Psoas muscle (tissue), 8 donors: ENCODE measurements around the gene NINL. TPM values are rescaled to one million over a fixed set of nuclear protein-coding genes. Genes with fewer than 3 reads are reported as not detected.

Experiments used
- ATAC-seq, 4 donors: fragments of 200-7000 bp; cut with Tn5 transposase; one replicate each; pipeline ENCODE4 v1.9.1; 2020; ENCODE audit warnings: moderate library complexity in 3 of 4, mild to moderate bottlenecking in 2 of 4
- DNase-seq, 2 donors: peaks; one replicate each; pipeline ENCODE4 v3.0.0-alpha.2; 2020
- H3K27ac ChIP-seq: fragments of 200-600 bp; one replicate; pipeline ENCODE4 v1.8.0; 2022
- H3K27me3 ChIP-seq, 3 donors: fragments of 200-600 bp in 1 of 3; one replicate each; pipeline versions ENCODE4 v1.6.1 to v1.8.0; 2013 to 2022; ENCODE audit warnings: low read length in 2 of 3, mild to moderate bottlenecking in 2 of 3, moderate library complexity in 1 of 3; ENCODE audit not compliant: insufficient read depth in 3 of 3
- H3K36me3 ChIP-seq, 2 donors: fragments of 200-600 bp in 1 of 2; one replicate each; pipeline versions ENCODE4 v1.6.1 to v1.8.0; 2013 to 2022; ENCODE audit warnings: low read depth in 1 of 2, mild to moderate bottlenecking in 1 of 2, moderate library complexity in 1 of 2; ENCODE audit not compliant: insufficient read depth in 1 of 2
- H3K4me1 ChIP-seq: fragments of 200-600 bp; one replicate; pipeline ENCODE4 v1.8.0; 2022
- H3K4me3 ChIP-seq: fragments of 200-600 bp; one replicate; pipeline ENCODE4 v1.8.0; 2022; ENCODE audit warnings: mild to moderate bottlenecking
- H3K9me3 ChIP-seq: fragments of 200-600 bp; one replicate; pipeline ENCODE4 v1.8.0; 2022
- WGBS, 3 donors: extraction: QIAGEN DNeasy Blood & Tissue Kit; methylation state at CpG; one replicate each; pipeline versions ENCODE4 v1.1.6 to v1.1.7; 2013; 5-methylcytosine and 5-hydroxymethylcytosine counted together
- intact Hi-C, 2 donors: fragments of 100-400 bp; cut with DNase I; formaldehyde crosslinking; loops; one replicate each; pipeline versions ENCODE4 v1.11.0 to v1.14.2; 2022
- polyA plus RNA-seq, 3 donors: library from polyadenylated mRNA; stranded (reverse); fragments of 200-250 nt; gene quantifications; one replicate each; pipeline ENCODE4 v1.2.3, GENCODE V29; 2013
- total RNA-seq, 4 donors: library from RNA; stranded (reverse); fragmentation: NEBNext Ultra II Directional in 2 of 4; extraction: Animal tissue kit (Norgen Biotek cat#: 25700) in 2 of 4; gene quantifications; one replicate each; pipeline versions ENCODE4 v1.2.1 to v1.2.4, GENCODE V29; 2021 to 2023
- TF ChIP-seq, protein P1 (sequence below): fragments of 200-600 bp; IDR thresholded peaks from one replicate; pipeline ENCODE4 v1.8.0; 2022; ENCODE audit warnings: antibody characterized with exemption
- donor health status: healthy with polysubstance abuse.
- donor health status: DM: no; HTN: no; CAD: no; lungs with moderate emphysema.
- donor health status: Bipolar disorder and iron deficiency.
- donor health status: healthy.
- donor health status: DM: yes; HTN: yes; CAD: no.
- donor health status: DM: no; HTN: no; CAD: no.
- donor health status: DM: no; HTN: no; CAD: no.
- donor health status: DM: yes; HTN: yes; CAD: no.

Gene NINL
- total and polyA plus RNA-seq, 7 donors: 0.22 to 1.3 (median 0.42) TPM

DNA sequence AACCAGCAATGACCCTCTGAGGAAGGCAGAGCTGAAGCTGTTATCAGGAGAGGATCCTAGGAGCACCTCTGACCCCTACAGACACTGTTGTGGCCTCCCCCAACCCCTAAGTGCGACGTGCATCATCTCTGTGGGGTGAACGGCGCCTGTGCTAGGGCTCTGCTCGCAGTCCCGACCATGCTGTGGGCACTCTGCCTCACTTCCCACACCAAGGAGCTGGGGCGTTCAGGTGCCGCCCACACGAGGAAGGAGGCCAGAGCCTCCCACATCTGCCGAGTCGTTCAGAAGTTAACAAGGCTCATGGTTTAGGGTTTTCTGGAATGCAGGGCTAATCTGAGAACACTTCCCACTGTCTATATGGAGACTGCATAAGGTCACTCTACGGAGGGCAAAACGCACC, 115.8 kb downstream of the NINL start:
- DNase-seq: no peak
- no peaks in the 10 kb centered on the region for H3K4me1 ChIP-seq
- peaks cover 0 to 6% of the 10 kb centered on the region in 2 donors for H3K36me3 ChIP-seq
- H3K27ac ChIP-seq: no peak overlapping the region
- no peak overlapping the region for H3K4me3 ChIP-seq
- 91 to 94% (median 94%) methylated on average over 13 of the region's 13 CpGs for WGBS, 3 donors
- H3K9me3 ChIP-seq: no peaks in the 10 kb centered on the region
- ATAC-seq: no peak
- intact Hi-C loops: loop anchor here in 1 of 2 donors (1.0 kb wide), 1 partner anchor 8 kb away; no protein-coding TSS in a partner anchor
- TF ChIP-seq, protein P1, sequence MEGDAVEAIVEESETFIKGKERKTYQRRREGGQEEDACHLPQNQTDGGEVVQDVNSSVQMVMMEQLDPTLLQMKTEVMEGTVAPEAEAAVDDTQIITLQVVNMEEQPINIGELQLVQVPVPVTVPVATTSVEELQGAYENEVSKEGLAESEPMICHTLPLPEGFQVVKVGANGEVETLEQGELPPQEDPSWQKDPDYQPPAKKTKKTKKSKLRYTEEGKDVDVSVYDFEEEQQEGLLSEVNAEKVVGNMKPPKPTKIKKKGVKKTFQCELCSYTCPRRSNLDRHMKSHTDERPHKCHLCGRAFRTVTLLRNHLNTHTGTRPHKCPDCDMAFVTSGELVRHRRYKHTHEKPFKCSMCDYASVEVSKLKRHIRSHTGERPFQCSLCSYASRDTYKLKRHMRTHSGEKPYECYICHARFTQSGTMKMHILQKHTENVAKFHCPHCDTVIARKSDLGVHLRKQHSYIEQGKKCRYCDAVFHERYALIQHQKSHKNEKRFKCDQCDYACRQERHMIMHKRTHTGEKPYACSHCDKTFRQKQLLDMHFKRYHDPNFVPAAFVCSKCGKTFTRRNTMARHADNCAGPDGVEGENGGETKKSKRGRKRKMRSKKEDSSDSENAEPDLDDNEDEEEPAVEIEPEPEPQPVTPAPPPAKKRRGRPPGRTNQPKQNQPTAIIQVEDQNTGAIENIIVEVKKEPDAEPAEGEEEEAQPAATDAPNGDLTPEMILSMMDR: no peak
- no peaks in the 10 kb centered on the region for H3K27me3 ChIP-seq

DNA sequence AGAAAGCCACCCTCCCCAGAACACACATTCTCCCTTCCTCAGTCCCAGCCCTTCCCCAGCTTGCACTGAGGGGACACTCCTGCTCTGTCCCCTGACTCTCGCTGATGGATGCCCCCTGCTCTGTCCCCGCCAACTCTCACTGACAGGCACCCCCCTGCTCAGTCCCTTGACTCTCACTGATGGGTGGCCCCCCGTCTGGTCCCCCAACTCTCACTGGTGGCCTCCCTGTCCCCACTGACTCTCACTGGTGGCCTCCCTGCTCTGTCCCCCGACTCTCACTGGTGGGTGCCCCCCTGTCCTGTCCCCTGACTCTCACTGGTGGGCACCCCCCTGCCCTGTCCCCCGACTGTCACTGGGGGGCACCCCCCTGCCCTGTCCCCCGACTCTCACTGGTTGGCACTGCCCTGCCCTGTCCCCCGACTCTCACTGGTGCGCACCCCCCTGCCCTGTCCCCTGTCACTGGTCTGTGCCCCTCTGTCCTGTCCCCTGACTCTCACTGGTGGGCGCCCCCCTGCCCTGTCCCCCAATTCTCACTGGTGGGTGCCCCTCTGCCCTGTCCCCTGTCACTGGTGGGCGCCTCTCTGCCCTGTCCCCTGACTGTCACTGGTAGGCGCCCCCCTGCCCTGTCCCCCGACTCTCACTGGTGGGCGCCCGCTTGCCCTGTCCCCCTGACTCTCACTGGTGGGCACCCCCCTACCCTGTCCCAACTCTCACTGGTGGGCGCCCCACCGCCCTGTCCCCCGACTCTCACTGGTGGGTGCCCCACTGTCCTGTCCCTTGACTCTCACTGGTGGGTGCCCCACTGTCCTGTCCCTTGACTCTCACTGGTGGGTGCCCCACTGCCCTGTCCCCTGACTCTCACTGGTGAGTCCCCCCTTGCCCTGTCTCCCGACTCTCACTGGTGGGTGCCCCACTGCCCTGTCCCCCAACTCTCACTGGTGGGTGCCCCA, 116.9 kb downstream of the NINL start:
- Histone ChIP-seq H3K36me3 (peaks cover 0 to 6% of the 10 kb centered on the region in 2 donors), H3K4me1 (no peaks in the 10 kb centered on the region), H3K27me3 (no peaks in the 10 kb centered on the region), H3K4me3 (no peak overlapping the region), H3K27ac (no peak overlapping the region), H3K9me3 (no peaks in the 10 kb centered on the region)
- TF ChIP-seq, protein P1: no peak
- ATAC-seq: no peak
- WGBS, 3 donors: 96 to 99% (median 96%) methylated on average over 14 to 18 of the region's 18 CpGs
- no peak for DNase-seq
- intact Hi-C loops: loop anchor here in 1 of 2 donors (1.0 kb wide), 1 partner anchor 9 kb away; no protein-coding TSS in a partner anchor

DNA sequence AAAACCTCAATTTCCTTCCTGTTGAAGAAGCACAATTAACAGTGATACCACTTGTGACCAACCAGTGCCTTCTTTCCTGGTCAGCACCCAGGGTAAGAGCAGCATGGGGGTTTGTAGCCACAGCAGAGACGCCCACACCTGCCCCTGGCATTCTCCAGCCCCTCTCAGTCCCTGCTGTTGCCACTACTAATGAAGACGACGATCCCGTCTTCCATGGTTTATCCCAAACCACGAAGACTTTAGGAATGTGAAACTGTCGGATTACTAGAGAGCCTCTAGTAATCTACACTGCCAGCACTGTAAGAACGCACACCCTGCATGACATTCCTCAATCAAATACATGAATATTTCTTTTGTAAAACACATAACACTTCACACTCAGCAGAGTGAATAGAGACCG, 117.9 kb downstream of the NINL start:
- H3K36me3 ChIP-seq: peaks cover 0 to 6% of the 10 kb centered on the region in 2 donors
- no peaks in the 10 kb centered on the region for H3K27me3 ChIP-seq
- no peak for ATAC-seq
- no peak overlapping the region for H3K4me3 ChIP-seq
- no peaks in the 10 kb centered on the region for H3K4me1 ChIP-seq
- intact Hi-C loops: no loop called here
- H3K9me3 ChIP-seq: no peaks in the 10 kb centered on the region
- TF ChIP-seq, protein P1: no peak
- 83 to 84% (median 84%) methylated on average over 8 of the region's 8 CpGs for WGBS, 3 donors
- no peak overlapping the region for H3K27ac ChIP-seq
- no peak for DNase-seq

DNA sequence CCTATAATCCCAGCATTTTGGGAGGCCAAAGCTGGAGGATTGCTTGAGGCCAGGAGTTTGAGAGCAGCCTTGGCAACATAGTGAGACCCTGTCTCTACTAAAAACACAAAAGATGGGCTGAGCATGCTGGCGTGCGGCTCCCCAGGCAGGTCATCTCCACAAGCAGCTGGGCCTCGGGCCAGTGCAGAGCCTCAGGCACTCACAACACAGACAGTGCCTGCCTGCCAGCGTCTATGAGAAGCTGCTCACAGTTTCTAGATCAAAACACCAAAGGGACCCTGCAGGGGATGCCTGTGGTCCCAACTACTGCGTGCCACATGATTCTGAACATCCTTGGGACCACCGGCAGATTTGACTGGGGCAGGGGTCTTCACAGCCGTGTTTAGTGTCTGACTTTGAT, 118.5 kb downstream of the NINL start:
- Histone ChIP-seq H3K9me3 (no peaks in the 10 kb centered on the region), H3K4me3 (no peak overlapping the region), H3K27me3 (no peaks in the 10 kb centered on the region), H3K27ac (no peak overlapping the region), H3K36me3 (peaks cover 0 to 6% of the 10 kb centered on the region in 2 donors), H3K4me1 (no peaks in the 10 kb centered on the region)
- DNase-seq: no peak
- WGBS, 3 donors: 81 to 84% (median 84%) methylated on average over 7 of the region's 7 CpGs
- intact Hi-C loops: no loop called here
- TF ChIP-seq, protein P1: no peak
- no peak for ATAC-seq
